GM19467 (cell line): ENCODE data around the gene AVEN.
"Not testable (repeated sequence)": the region's sequence is repeated elsewhere in the genome, so short reads cannot be mapped to it uniquely, and the experiment has no call there.

ENCODE experiments used
- ATAC-seq: cut with Tn5 transposase; IDR thresholded peaks from one replicate; pipeline ENCODE4 v1.9.1; 2021; ENCODE audit warnings: mild to moderate bottlenecking, moderate library complexity; ENCODE audit not compliant: unreplicated experiment

AVEN gene

DNA sequence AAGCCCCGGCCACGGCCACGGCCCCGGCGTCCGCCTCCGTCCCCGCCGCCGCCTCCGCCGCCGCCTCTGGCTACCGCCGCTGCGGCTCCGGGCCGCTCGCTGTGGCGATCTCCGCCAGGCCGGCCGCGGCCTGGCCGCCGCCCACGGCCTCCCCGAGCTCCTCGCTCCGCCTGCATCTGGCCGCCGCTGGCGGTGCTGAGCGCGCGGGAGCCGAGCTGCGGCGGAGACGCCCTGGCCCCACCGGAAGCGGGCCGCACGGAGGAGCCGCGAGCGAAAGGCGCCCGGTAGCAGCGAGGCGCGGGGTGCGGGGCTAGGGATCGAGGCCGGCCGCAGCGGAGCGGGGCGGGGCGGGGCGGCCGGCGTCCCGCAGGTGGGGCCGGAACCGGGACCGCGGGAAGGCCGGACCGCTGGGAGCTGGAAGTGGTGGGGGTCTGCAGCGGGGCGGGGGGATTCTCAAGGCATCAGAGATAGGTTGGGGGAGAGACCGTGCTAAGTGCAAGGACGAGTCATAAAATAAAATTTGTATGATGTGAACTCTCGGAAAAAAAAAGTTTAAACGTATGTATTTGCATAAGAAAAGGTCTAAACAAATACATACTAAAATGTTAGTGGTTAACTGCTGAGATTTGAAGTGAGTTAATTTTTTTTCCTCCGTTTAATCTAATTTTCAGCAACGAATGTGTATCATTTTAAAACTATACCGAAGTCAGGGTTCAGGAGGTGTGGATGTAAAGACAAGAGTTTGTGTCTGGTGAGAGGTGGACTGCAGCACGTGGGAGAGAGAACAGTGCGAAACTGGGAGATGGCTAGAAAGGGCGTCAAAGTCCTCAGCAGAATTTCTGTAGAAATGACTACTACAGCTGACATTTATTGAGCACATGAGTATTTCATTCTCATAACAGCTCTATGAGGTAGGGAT lies at the start of gene AVEN:
Gene AVEN (minus strand): TSS at position 334 of the 919 bp plus-strand sequence. CDS start 158 bp downstream, at position 176.
- ATAC-seq = peak; percentile 45

- ATAC-seq = no peak
Observed at GRCh38 chr15:34085746-34086145, 46.7 kb upstream of the AVEN start.

DNA sequence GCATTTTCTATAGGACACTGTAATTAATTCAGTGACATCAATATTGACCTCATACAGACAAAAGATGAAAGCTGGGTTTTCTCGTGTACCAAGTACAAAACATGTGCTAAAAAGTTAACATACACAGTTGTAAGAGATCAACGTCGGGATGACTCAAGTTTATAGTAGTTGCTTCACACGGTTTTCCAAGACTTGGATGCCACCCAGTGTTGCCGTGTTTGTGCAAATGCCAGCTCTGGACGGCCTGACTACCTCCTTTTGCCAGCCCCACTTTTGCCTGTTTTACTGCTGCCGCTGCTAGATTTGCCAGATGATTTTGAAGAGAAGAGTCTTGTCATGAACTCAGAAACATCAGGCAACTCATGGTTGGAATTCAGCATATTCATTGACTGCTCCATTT lies 45.1 kb upstream of the AVEN start:
- ATAC-seq = no peak

- ATAC-seq = no peak
Observed at GRCh38 chr15:34079904-34080303, 40.9 kb upstream of the AVEN start.

DNA sequence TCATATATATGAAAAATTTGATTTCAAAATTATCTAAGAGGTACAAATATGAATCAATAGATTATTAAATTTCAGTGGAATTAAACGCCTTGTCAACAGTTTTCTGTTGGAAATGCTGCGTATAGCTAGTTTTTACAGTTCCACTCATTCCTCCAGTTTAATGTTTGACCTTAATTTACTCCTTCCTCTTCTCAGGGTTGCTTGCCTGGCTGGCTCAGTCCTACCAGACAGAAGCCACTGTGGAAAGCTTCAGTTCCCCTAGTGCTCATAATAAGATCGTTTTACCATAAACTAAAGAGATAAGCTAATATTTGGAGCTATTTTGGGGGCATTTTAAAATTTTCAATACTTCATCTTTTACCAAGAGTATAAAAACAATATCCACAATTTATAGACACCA lies 39.9 kb upstream of the AVEN start:
- ATAC-seq = no peak

DNA sequence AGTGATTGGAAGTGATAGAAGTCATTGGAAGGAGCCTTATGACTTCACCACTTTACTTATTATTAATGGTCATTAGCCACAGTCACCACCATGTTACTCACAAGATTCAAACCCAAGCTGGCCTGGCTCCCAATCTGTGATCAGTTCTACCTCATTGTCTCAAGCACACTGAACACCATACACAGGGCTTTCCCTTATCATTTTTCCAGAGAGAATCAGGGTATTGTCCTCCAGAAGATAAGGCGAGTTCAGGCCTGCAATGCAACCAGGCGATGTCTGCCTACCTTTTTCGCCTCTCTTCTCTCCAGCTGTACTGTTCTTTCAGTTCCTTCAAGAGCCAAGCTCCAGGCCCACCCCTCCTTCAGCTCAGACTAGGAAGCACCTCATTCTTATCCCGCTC lies 37.8 kb upstream of the AVEN start:
- no peak for ATAC-seq

DNA sequence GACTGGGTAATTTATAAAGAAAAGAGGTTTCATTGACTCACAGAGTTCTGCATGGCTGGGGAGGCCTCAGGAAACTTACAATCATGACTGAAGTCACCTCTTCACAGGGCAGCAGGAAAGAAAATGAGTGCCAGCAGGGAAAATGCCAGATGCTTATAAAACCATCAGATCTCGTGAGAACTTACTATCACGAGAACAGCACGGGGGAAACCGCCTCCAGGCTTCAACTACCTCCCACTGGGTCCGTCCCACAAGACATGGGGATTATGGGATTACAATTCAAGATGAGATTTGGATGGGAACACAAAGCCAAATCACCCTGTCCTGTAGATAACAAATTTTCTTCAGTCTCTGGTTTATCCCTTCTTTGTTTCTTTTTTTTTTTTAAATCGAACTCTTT lies 31.0 kb upstream of the AVEN start:
- no peak for ATAC-seq

GRCh38 chr15:34065941-34066340 lies 26.9 kb upstream of the AVEN start:
- no peak for ATAC-seq

GRCh38 chr15:34065261-34065660 lies 26.3 kb upstream of the AVEN start:
- ATAC-seq = no peak

DNA sequence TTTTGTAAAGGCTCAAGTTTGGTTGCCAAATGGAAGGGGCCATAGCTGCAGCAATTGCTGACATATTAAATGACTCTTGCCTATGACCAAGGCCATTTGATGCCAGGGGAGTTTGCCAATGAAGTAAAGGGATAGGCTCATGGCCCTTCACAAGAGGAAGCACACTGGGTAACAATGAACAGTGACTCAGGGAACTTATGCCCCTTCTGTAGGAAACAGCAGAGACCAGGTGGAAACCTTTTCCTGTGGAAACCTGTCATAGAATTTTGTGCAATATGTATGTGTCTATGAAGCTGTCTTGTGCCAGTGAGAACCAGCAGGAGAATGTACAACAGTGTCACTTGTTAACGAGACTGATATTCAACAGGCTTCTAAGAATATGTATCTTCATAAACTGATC lies 25.4 kb upstream of the AVEN start:
- ATAC-seq = no peak

- ATAC-seq = no peak
Observed at GRCh38 chr15:34059946-34060345, 20.9 kb upstream of the AVEN start.

DNA sequence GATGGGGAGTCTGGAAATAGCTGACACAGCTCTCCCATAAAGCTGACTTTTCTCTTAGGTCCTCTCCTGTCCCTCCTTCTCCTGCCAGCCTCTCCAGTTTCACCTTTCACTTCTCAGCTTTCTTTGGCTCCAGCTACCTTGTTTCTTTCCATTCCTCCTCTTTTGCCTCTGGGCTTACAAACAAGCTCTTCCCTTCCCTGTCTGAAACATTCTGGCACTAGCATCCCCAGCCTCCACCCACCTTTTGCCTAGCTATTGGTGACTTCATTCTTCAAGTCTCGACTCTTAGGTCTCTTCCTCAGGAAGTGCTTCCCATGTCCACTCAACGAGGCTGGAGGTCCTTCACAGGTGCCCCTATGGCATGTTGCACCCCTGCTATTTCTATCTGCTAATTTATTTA lies 20.5 kb upstream of the AVEN start:
- no peak for ATAC-seq

GRCh38 chr15:34056911-34057310 lies 17.9 kb upstream of the AVEN start:
- ATAC-seq = no peak

DNA sequence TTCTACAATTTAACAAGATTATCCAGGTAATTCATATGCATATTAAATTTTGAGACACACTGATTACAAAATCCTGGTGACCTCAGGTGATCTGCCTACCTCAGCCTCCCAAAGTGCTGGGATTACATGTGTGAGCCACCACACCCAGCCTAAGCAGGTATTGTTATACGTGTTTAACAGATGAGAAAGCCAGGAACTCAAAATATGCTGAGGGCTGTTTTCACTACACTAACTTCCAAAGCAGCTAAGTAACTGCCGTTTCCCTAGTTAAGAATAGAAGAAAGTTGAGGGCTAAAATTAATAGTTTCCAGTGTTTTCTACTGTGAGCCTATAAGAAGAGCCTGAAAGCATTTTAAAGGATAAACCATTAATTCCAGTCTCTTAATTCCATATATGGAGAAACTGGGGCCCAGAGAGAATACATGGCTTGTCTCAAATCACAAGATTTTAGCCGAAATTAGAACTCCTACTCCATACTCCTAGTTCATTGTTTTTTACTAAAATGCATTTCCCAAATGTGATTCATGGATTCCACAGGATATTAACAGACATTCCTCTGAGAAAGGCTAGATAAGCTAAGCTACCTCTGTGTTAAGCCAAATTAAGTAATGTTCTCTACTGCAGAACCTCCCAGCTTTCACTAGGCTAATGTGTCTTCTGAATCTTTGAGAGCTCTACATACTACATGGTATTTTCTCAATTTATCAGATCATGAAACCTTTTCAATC lies 17.0 kb upstream of the AVEN start:
- no peak for ATAC-seq

GRCh38 chr15:34054081-34054707 lies 15.2 kb upstream of the AVEN start:
- ATAC-seq = no peak

GRCh38 chr15:34050385-34050784 lies 11.4 kb upstream of the AVEN start:
- ATAC-seq = not testable (repeated sequence)

- no peak for ATAC-seq
Observed at GRCh38 chr15:34049112-34049511, 10.1 kb upstream of the AVEN start.

- ATAC-seq = no peak
Observed at GRCh38 chr15:34047893-34048775, 9.1 kb upstream of the AVEN start.

DNA sequence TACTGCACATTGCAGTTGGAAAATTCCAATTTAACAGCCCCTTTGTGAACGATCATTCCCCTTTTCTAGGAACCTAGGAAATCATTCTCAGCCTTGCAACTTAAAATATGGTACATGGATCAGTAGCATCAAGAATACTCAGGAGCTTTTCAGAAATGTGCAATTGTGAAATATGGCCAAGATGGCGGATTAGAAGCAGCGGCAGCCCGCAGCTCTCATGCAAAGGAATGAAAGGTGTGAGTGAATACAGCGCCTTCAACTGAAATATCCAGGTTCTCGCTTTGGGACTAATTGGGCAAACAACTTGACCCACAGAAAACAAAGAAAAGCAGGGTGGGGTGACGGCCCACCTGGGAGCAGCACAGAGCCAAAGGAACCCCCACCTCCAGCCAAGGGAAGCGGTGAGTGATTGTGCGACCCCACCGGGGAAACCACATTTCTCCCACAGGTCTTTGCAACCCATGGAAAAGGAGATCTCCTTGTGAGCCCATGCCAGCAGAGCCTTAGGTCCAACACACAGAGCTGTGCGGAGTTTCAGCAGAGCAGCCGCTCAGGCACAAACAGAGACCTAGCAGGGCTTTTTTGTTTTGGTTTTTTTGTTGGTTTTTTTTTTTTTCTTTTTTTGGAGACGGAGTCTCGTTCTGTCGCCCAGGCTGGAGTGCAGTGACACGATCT lies 7.6 kb upstream of the AVEN start:
- ATAC-seq = no peak

DNA sequence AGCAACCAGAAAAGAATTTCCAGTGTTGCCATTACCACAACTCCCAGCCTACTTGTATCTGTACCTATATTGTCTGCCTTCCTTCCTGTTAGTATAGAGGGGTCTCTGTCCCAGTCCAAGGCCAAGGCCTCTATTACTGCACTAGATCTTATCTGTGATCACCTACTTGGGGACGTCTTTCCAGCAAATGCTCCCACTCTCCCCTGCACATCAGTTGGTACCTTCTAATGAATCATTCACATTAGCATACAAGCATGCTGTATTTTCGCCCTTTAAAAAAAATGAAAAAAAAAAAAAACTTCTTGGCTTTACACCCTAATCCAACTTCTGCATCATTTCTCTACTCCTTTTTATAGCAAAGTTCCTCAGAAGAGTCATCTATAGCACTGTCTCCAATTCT lies 4.8 kb upstream of the AVEN start:
- ATAC-seq = no peak
